HG03064 (cell line): ENCODE data around the gene SIM2.

Experiments used
- ATAC-seq: cut with Tn5 transposase; IDR thresholded peaks from one replicate; pipeline ENCODE4 v1.9.1; 2021; ENCODE audit warnings: low read depth; ENCODE audit not compliant: unreplicated experiment

SIM2 gene

DNA sequence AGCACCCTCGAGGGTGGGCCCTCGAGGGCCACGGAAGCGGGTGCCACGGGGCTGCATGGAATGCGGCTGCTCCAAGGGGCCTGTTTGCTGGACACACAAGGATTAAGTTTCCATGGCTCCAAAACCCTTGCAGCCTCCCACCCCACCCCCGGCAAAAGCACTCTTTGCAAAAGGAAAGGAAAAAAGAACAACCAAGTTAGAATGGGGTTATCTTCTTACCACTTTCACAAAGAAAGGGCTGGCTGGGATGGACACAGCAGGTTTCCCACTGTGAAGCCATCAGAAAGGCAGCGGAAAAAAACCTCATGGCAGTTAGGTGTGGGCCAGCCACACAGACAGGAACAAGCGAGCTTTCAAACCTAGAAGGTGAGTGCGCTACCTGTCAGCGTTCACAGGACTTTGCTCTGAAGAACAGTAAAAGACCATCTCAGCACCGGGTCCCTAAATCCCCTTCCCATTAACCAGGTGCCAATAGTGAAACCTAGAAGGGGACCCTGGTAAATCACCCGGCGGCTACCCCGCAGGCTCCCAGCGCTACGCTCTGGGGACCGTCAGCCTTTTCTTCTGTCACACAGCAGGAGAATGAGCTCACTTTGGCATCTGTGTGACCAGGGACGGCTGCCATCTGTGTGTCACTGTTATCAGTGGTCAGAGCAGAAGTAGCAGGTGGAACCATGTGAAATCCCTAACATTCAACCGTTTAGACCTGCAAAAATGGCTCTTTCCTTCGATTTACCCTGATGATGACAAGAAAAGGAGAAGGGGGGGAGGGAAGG lies 93.0 kb downstream of the SIM2 start:
- no peak for ATAC-seq

GRCh38 chr21:36792505-36792967 lies 93.6 kb downstream of the SIM2 start:
- no peak for ATAC-seq

DNA sequence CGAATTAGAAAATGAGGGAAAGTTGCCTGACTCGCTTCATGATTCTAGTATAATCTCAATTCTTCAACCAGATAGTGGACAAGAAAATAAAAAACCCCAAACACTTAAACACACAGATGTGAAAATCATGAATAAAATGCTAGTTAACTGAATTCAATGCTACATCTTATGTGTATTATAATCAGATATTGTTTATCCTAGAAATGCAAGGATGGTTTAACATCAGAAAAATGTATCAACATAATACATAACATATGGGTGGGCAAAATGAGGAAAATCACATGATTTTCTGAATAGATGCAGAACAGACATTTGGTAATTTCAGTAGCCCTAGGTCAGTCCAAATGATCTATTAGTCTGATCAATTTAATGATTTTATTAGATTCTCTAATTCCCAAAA lies 97.2 kb downstream of the SIM2 start:
- ATAC-seq = no peak

DNA sequence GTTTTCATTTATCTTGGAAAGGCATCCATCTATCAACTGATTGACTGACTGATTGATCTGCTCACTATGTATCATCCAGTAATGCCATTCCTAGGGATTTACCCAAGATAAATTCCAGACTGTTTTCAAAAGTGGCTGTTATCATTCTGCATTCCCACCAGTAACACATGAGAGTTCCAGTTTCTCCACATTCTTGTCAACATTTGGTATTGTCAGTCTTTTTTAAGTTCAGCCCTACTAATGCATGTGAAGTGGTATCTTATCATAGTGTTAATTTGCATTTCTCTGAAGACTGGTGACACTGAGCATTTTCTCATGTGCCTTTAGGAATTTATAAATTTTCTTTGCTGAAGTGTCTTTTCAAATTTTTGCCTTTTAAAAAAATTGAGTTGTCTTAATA lies 99.6 kb downstream of the SIM2 start:
- ATAC-seq = no peak
